Measurements from ENCODE around the gene FLNB. TPM values are rescaled to one million over a fixed set of nuclear protein-coding genes. Genes with fewer than 3 reads are reported as not detected.

The FLNB gene
- total and polyA plus RNA-seq, 10 of the 15 experiments (the other 5 are each of a cell fraction or from before 2014, with no cell fraction given): 13.6 to 51.8 (median 26.4) TPM

DNA sequence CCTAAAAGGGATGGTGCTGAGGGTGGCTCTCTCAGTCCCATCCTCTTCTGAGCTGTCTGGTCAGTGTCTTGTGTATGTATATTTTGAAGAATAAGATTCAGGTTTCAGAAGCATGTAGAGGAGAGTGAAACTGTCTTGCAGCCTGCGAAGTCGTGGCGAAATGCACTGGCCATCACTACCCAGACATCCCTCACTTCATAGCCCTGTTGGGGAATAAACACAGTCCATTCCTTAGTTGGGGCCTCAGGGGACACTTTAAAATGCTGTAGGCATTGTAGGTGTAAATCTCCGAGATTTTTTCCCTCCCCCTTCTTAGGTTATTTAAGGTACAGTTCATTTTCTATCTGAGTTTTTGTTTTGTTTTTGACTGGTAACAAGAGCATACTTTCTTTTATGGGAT lies 108.8 kb downstream of the FLNB start:
- no peaks in the 10 kb centered on the region for H3K27me3 ChIP-seq (replicated peaks in 1 of 2; ENCODE audit: control insufficient read depth in 2 of 2, insufficient read depth in 2 of 2, low read length in 1 of 2)
- no TSS peak for BruUV-seq (replicated peaks)
- H3K9ac ChIP-seq (ENCODE audit: control insufficient read depth, insufficient read depth, low read length): peak overlapping the region; percentile 7
- DNase-seq (ENCODE audit: low read depth, low spot score): no peak
- peak; percentile 27 for ATAC-seq
- no peak for TF ChIP-seq SP1 (IDR thresholded peaks at IDR 0.05; ENCODE audit: low read depth, low read length)
- TF ChIP-seq, protein P1, sequence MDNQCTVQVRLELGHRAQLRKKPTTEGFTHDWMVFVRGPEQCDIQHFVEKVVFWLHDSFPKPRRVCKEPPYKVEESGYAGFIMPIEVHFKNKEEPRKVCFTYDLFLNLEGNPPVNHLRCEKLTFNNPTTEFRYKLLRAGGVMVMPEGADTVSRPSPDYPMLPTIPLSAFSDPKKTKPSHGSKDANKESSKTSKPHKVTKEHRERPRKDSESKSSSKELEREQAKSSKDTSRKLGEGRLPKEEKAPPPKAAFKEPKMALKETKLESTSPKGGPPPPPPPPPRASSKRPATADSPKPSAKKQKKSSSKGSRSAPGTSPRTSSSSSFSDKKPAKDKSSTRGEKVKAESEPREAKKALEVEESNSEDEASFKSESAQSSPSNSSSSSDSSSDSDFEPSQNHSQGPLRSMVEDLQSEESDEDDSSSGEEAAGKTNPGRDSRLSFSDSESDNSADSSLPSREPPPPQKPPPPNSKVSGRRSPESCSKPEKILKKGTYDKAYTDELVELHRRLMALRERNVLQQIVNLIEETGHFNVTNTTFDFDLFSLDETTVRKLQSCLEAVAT (IDR thresholded peaks at IDR 0.05): no peak
- no peak for TF ChIP-seq SMAD1 (IDR thresholded peaks at IDR 0.05; ENCODE audit: low read depth, partially characterized antibody)
- no peak for TF ChIP-seq SREBF2 (IDR thresholded peaks at IDR 0.05; ENCODE audit: low read length)
- TF ChIP-seq MEF2B (IDR thresholded peaks at IDR 0.05; ENCODE audit: partially characterized antibody, poor library complexity, severe bottlenecking): no peak
- no peak for TF ChIP-seq GATAD2B (conservative IDR thresholded peaks at IDR 0.05; ENCODE audit: low read depth)
- peaks cover 31% of the 10 kb centered on the region for H3K4me1 ChIP-seq (ENCODE audit: control insufficient read depth, insufficient read depth, low read length)
- H3K4me3 ChIP-seq: no peak overlapping the region
- H3K9me3 ChIP-seq (replicated peaks; ENCODE audit: control insufficient read depth, insufficient read depth, low read length): no peaks in the 10 kb centered on the region
- H2AFZ ChIP-seq (ENCODE audit: control insufficient read depth, low read depth, low read length): no peak overlapping the region; the same call in 1 of the 2 replicates
- intact Hi-C loops (cut with micrococcal nuclease; ENCODE audit: unreplicated experiment) (no loop called here), in situ Hi-C loops (cut with MboI) (no loop called here)
- peaks cover 10 to 13% of the 10 kb centered on the region in 2 experiments; a peak in 3 of 4 replicates for H3K36me3 ChIP-seq (ENCODE audit: control insufficient read depth in 2 of 2, insufficient read depth in 2 of 2, low read length in 1 of 2)
- ChIA-PET CTCF (interaction anchor here (0.9 to 3.0 kb wide), 6 partner anchors 42 to 109 kb away, joined by 3 to 8 read pairs (median 4); partner anchors contain the start of gene FLNB), RAD21 (ENCODE audit: unreplicated experiment) (interaction anchor here (0.7 to 2.0 kb wide), 13 partner anchors 10 to 113 kb away, joined by 3 to 14 read pairs (median 4); partner anchors contain the start of gene FLNB), SMC1A (ENCODE audit: uncharacterized antibody, unreplicated experiment) (interaction anchor here (0.6 to 3.8 kb wide), 14 partner anchors 32 to 158 kb away, joined by 3 to 17 read pairs (median 4); partner anchors contain the start of gene FLNB), POLR2A (interaction anchor here (0.9 kb wide), 1 partner anchor 49 kb away, joined by 3 read pairs; no protein-coding TSS in a partner anchor)
- peak overlapping the region; percentile 47 for H3K27ac ChIP-seq (ENCODE audit: control insufficient read depth, insufficient read depth)
- no peaks in the 10 kb centered on the region for H4K20me1 ChIP-seq (ENCODE audit: control insufficient read depth, insufficient read depth)
- WGBS (ENCODE audit: insufficient coverage, insufficient replicate concordance, low lambda C conversion rate, missing lambda C conversion rate): 47% methylated on average over 4 of the region's 4 CpGs
- peak overlapping the region; percentile 74 for H3K4me2 ChIP-seq (ENCODE audit: control insufficient read depth, insufficient read depth)
- no peaks in the 10 kb centered on the region; the same call in 1 of the 2 replicates for H3K79me2 ChIP-seq (ENCODE audit: control insufficient read depth, insufficient read depth, low read length)
- no peak for FAIRE-seq

All from GM12878 (cell line).